Activated CD8-positive, alpha-beta memory T cell treated with anti-CD3 and anti-CD28 coated beads for 4 hours (primary cell): ENCODE data around the gene FGF2.

Source experiments
- DNase-seq, 2 donors: peaks; one replicate each; pipeline ENCODE4 v3.0.0-alpha.2; 2020; ENCODE audit warnings: low read depth in 2 of 2

FGF2 gene

GRCh38 chr4:122894827-122895226 lies 68.2 kb downstream of the FGF2 start:
- DNase-seq = no peak

- no peak for DNase-seq
Observed at GRCh38 chr4:122895336-122895995, 68.8 kb downstream of the FGF2 start.

GRCh38 chr4:122896270-122896669 lies 69.6 kb downstream of the FGF2 start:
- DNase-seq = no peak

GRCh38 chr4:122898370-122899150 lies 71.9 kb downstream of the FGF2 start:
- no peak for DNase-seq

GRCh38 chr4:122899682-122900081 lies 73.1 kb downstream of the FGF2 start:
- DNase-seq = no peak

GRCh38 chr4:122900314-122900713 lies 73.7 kb downstream of the FGF2 start:
- no peak for DNase-seq

GRCh38 chr4:122901247-122902010 lies 74.8 kb downstream of the FGF2 start:
- DNase-seq = no peak

GRCh38 chr4:122903766-122904288 lies 77.2 kb downstream of the FGF2 start:
- DNase-seq = no peak

- DNase-seq = no peak
Observed at GRCh38 chr4:122906859-122907305, 80.3 kb downstream of the FGF2 start.

- no peak for DNase-seq
Observed at GRCh38 chr4:122908223-122908622, 81.6 kb downstream of the FGF2 start.

GRCh38 chr4:122909683-122910082 lies 83.1 kb downstream of the FGF2 start:
- DNase-seq = no peak

- no peak for DNase-seq
Observed at GRCh38 chr4:122911588-122911987, 85.0 kb downstream of the FGF2 start.

- DNase-seq = no peak
Observed at GRCh38 chr4:122912810-122913575, 86.4 kb downstream of the FGF2 start.

GRCh38 chr4:122914292-122914904 lies 87.8 kb downstream of the FGF2 start:
- no peak for DNase-seq

GRCh38 chr4:122914938-122915337 lies 88.3 kb downstream of the FGF2 start:
- DNase-seq = no peak

GRCh38 chr4:122917731-122918130 lies 91.1 kb downstream of the FGF2 start:
- no peak for DNase-seq

- DNase-seq = no peak
Observed at GRCh38 chr4:122920473-122920872, 93.8 kb downstream of the FGF2 start.

GRCh38 chr4:122921300-122921699 lies 94.7 kb downstream of the FGF2 start:
- DNase-seq = no peak

GRCh38 chr4:122921971-122922876 lies 95.6 kb downstream of the FGF2 start, which contains the start of gene NUDT6:
Gene NUDT6, minus strand, starts transcription at chr4:122922597. Its CDS starts 25 bp downstream, at chr4:122922572.
- DNase-seq = peak in 1 of 2 donors; percentile 0
